ENCODE measurements around the gene CD6. TPM values are rescaled to one million over a fixed set of nuclear protein-coding genes. Genes with fewer than 3 reads are reported as not detected.

Gene CD6
- total and polyA plus RNA-seq, 2 of the 8 experiments (the other 6 are each of a cell fraction or from before 2014, with no cell fraction given) = 0.03 TPM; not detected in 1

GRCh38 chr11:60935676-60936442 is 35.6 kb upstream of the CD6 start:
- H2BK120ac ChIP-seq (replicated peaks; ENCODE audit: low read depth, low read length) = no peak overlapping the region
- no peak overlapping the region for H2BK15ac ChIP-seq (ENCODE audit: low read length)
- peaks cover 3 to 8% of the 10 kb centered on the region in 2 experiments for H4K20me1 ChIP-seq (replicated peaks in 1 of 2; ENCODE audit: control insufficient read depth in 1 of 2, insufficient read depth in 2 of 2, low read length in 2 of 2)
- POLR2A ChIA-PET (ENCODE audit: partially characterized antibody) = interaction anchor here (0.9 to 2.1 kb wide), 6 partner anchors 9 to 31 kb away, joined by 3 to 7 read pairs (median 4); partner anchors contain the start of gene TMEM132A
- H3K36me3 ChIP-seq (ENCODE audit: control insufficient read depth in 2 of 4, insufficient read depth in 4 of 4, low read length in 3 of 4) = peaks cover 0 to 33% (median 13%) of the 10 kb centered on the region in 4 experiments; a peak in 4 of 8 replicates
- no peak for TF ChIP-seq CHD1 (IDR thresholded peaks at IDR 0.05; ENCODE audit: low read depth, low read length)
- no peak for TF ChIP-seq RNF2 (IDR thresholded peaks at IDR 0.05; ENCODE audit: borderline replicate concordance, low read depth, low read length, missing control alignments, poor library complexity, severe bottlenecking)
- no peak for TF ChIP-seq FOSL1 (IDR thresholded peaks at IDR 0.05; ENCODE audit: insufficient read depth, low read depth, low read length)
- TF ChIP-seq POLR2AphosphoS5 (IDR thresholded peaks at IDR 0.05; ENCODE audit: low read depth, low read length) = peak; percentile 72; the same call in 1 of the 2 replicates
- TF ChIP-seq CHD2 (IDR thresholded peaks at IDR 0.05; ENCODE audit: low read length) = no peak
- no peak for TF ChIP-seq EGR1 (IDR thresholded peaks at IDR 0.05; ENCODE audit: borderline replicate concordance, low read depth, low read length)
- H2BK5ac ChIP-seq (ENCODE audit: low read depth, low read length) = 0 out of 2 replicates have a peak overlapping the region, but pooled peaks have one; percentile 5
- H4K8ac ChIP-seq (ENCODE audit: extremely low read depth, insufficient read depth, low read length) = no peak overlapping the region
- H3K4me1 ChIP-seq (replicated peaks in 1 of 4; ENCODE audit: control insufficient read depth in 3 of 4, insufficient read depth in 4 of 4, low read length in 3 of 4) = peaks cover 0 to 3% (median 1%) of the 10 kb centered on the region in 4 experiments; a peak in 4 of 7 replicates
- H3K18ac ChIP-seq (ENCODE audit: extremely low read depth, low read length) = no peak overlapping the region
- no peaks in the 10 kb centered on the region for H3K79me1 ChIP-seq (ENCODE audit: low read depth, low read length)
- no peak overlapping the region for H2AK5ac ChIP-seq (ENCODE audit: low read depth, low read length)
- H3K23ac ChIP-seq (ENCODE audit: insufficient read length) = no peak overlapping the region
- CTCF ChIA-PET (ENCODE audit: partially characterized antibody) = interaction anchor here (1.0 to 3.4 kb wide), 7 partner anchors 9 to 60 kb away, joined by 3 to 20 read pairs (median 3); no protein-coding TSS in a partner anchor
- no peaks in the 10 kb centered on the region for H3K9me3 ChIP-seq (ENCODE audit: insufficient read depth in 2 of 2, low read depth in 1 of 2, low read length in 1 of 2)
- no peak overlapping the region for H4K5ac ChIP-seq (ENCODE audit: insufficient read length, low read depth, low read length)
- no peak overlapping the region for H2AFZ ChIP-seq (ENCODE audit: low read length)
- peak overlapping the region; percentile 5 for H4K91ac ChIP-seq (replicated peaks; ENCODE audit: insufficient read length, low read length)
- no peaks in the 10 kb centered on the region for H3K23me2 ChIP-seq (ENCODE audit: low read depth, low read length)
- no peak overlapping the region for H2BK20ac ChIP-seq (ENCODE audit: low read length)
- no peaks in the 10 kb centered on the region for H3K27me3 ChIP-seq (replicated peaks in 1 of 4; ENCODE audit: control insufficient read depth in 3 of 4, extremely low read depth in 1 of 4, insufficient read depth in 3 of 4, low read length in 3 of 4)
- no peak for FAIRE-seq
- WGBS, 2 experiments (ENCODE audit: extremely low coverage in 1 of 2, insufficient coverage in 1 of 2, insufficient read length in 1 of 2, insufficient replicate concordance in 2 of 2, low coverage in 1 of 2, low lambda C conversion rate in 2 of 2, missing lambda C conversion rate in 1 of 2) = 89% methylated on average over 12 of the region's 27 CpGs; no CpG with 5 or more reads in 1 of the 2 experiments
- H3K4me3 ChIP-seq (ENCODE audit: extremely low read depth in 1 of 4, insufficient read depth in 2 of 4, low read depth in 3 of 4, low read length in 4 of 4) = no peak overlapping the region
- no peak overlapping the region for H3K4me2 ChIP-seq (ENCODE audit: insufficient read depth in 1 of 2, low read depth in 2 of 2, low read length in 2 of 2)
- no peak overlapping the region for H2BK12ac ChIP-seq (ENCODE audit: low read depth, low read length)
- DNase-seq (ENCODE audit: low read depth in 1 of 2, low spot score in 2 of 2) = no peak
- H3K56ac ChIP-seq (replicated peaks; ENCODE audit: insufficient read length, low read depth, low read length) = no peak overlapping the region
- no peaks in the 10 kb centered on the region for H3K79me2 ChIP-seq (ENCODE audit: control insufficient read depth in 1 of 2, insufficient read depth in 2 of 2, low read length in 2 of 2)
- no peak overlapping the region for H3K27ac ChIP-seq (ENCODE audit: low read depth, low read length)
- no peak overlapping the region for H3K14ac ChIP-seq (ENCODE audit: insufficient read length)
- no peak overlapping the region for H3K4ac ChIP-seq (replicated peaks; ENCODE audit: insufficient read length, low read depth, low read length)
- no peak overlapping the region for H3K9ac ChIP-seq (replicated peaks in 1 of 4; ENCODE audit: extremely low read depth in 1 of 4, low read depth in 3 of 4, low read length in 3 of 4)

Data from H1 (cell line).